Right lobe of liver (tissue), 4 donors: ENCODE data around the gene C6orf141.

ENCODE experiments used
- CTCF ChIP-seq, 4 donors: fragments of 200-600 bp in 3 of 4; fragments of 450-650 bp in 1 of 4; IDR thresholded peaks; one replicate each; pipeline versions ENCODE4 v1.5.1 to v1.8.0; 2016 to 2022; ENCODE audit warnings: antibody characterized with exemption in 4 of 4, mild to moderate bottlenecking in 2 of 4
- POLR2A ChIP-seq: fragments of 450-650 bp; IDR thresholded peaks from one replicate; pipeline ENCODE4 v1.6.1; 2017; ENCODE audit warnings: antibody characterized with exemption, mild to moderate bottlenecking
- donor health status: DM: no; HTN: no; CAD: no.
- donor health status: DM: no; HTN: no; CAD: no.
- donor health status: DM: no; HTN: yes; CAD: no.

- TF ChIP-seq CTCF (IDR thresholded peaks at IDR 0.05) (no peak), POLR2A (no peak)
These were observed 25.9 kb upstream of the C6orf141 start for GRCh38 chr6:49524541-49524940.
